GM18867 (cell line): ENCODE results near the gene DHRS1.
"Not testable (repeated sequence)": the region's sequence is repeated elsewhere in the genome, so short reads cannot be mapped to it uniquely, and the experiment has no call there.

Experiments
- ATAC-seq: cut with Tn5 transposase; IDR thresholded peaks from one replicate; pipeline ENCODE4 v1.9.1; 2021; ENCODE audit warnings: mild to moderate bottlenecking, moderate library complexity; ENCODE audit not compliant: unreplicated experiment

The DHRS1 gene

GRCh38 chr14:24329073-24329663, 29.6 kb upstream of the DHRS1 start:
- ATAC-seq: no peak

DNA sequence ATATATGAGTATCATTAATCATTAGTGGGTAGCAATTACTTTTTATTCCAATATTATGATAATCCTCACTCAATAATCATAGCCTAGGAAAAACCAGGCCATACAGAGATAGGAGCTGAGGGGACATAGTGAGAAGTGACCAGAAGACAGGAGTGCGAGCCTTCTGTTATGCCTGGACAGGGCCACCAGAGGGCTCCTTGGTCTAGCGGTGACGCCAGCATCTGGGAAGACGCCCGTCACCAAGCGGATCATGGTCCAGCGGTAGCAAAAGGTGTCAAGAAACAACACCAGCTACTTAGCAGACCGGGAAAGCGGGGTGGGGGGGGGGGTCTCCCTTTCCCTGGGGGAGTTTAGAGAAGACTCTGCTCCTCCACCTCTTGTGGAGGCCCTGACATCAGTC, 28.3 kb upstream of the DHRS1 start:
- ATAC-seq: not testable (repeated sequence)

DNA sequence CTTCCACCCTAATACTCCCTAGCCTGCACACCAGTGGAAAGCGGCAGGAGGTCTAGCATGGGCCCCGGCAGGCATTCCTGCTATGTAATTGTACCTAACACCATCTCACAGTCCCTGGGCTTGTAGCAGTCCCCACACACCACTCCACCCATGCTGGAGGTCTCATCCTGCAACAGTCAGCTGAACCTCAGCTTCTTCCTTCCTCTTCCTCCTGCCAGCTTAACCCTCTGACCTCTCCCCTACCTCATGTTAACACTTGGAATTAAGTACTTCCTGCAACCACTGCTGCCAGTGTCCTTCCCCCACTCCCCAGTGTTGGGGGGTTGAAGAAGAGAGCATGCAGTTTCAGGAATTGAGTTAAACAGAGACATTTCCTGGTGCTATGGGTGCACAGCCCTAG, 27.7 kb upstream of the DHRS1 start:
- no peak for ATAC-seq

GRCh38 chr14:24325963-24326362, 26.4 kb upstream of the DHRS1 start:
- no peak for ATAC-seq

DNA sequence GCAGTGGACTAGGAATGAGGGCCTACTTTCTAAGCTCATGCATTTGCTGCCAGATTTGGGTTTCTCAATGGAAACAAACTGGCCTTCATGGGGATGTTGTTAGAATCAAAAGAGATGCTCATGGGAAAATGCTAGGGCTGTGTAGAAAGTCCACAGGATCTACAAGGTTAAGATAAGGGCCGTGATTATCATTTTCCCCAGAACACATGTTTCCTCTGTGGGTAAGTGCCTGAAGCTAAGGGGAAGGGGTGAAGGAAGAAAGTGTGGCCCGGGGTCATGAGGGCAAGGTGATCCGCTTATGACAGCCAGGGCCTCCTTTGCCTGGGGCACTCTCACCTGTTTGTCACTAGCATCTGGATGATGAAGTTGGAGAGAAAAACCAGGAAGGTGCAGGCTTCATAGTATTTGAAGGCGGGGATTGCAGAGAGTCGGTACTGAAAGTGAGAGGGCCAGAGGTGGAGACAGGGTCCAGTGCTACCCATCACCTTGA, 25.5 kb upstream of the DHRS1 start:
- ATAC-seq: no peak

DNA sequence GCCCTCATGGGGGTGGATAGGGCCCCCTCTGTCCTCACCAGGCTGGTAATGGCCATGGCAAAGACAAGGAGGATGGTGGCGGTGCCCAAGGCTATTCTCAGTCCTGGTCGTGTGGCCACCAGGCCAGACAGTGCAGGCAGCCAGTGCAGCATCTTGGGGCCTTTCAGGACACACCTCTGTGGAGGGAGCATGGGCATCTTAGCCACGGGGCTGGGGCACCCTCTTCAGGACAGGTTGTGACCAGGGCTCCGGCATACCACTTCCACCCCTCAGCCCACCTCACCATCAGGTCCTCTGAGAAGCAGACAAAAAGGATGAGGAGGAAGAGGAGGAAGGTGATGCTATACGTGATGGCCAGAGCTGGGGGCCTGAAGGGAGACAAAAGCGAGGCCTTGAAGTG, 24.4 kb upstream of the DHRS1 start:
- ATAC-seq: no peak

GRCh38 chr14:24323341-24323740, 23.8 kb upstream of the DHRS1 start:
- ATAC-seq: no peak

GRCh38 chr14:24322672-24323071, 23.1 kb upstream of the DHRS1 start:
- no peak for ATAC-seq

DNA sequence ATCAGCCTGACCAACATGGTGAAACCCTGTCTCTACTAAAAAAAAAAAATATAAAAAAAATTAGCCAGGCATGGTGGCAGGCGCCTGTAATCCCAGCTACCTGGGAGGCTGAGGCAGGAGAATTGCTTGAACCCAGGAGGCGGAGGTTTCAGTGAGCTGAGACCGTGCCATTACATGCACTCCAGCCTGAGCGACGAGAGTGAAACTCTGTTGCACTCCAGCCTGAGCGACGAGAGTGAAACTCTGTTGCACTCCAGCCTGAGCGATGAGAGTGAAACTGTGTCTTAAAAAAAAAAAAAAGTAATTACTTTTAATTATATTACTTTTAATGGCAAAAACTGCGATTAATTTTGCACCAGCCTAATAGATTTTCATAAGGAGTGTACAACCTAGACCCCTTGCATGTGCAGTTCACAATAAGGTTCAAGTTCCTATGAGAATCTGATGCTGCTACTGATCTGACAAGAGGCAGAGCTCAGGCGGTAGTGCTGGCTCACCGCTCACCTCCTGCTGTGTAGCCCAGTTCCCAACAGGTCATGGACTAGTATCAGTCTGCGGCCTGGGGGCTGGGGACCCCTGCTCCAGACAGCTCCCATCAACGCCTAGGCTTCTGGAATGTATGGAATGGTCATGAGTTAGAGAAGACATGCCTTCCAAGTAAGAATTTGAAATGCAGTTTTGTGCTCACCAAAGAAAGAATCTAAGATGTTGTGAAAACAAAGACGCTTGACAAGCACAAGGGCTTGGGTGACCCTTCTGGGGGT, 21.8 kb upstream of the DHRS1 start:
- ATAC-seq: no peak

DNA sequence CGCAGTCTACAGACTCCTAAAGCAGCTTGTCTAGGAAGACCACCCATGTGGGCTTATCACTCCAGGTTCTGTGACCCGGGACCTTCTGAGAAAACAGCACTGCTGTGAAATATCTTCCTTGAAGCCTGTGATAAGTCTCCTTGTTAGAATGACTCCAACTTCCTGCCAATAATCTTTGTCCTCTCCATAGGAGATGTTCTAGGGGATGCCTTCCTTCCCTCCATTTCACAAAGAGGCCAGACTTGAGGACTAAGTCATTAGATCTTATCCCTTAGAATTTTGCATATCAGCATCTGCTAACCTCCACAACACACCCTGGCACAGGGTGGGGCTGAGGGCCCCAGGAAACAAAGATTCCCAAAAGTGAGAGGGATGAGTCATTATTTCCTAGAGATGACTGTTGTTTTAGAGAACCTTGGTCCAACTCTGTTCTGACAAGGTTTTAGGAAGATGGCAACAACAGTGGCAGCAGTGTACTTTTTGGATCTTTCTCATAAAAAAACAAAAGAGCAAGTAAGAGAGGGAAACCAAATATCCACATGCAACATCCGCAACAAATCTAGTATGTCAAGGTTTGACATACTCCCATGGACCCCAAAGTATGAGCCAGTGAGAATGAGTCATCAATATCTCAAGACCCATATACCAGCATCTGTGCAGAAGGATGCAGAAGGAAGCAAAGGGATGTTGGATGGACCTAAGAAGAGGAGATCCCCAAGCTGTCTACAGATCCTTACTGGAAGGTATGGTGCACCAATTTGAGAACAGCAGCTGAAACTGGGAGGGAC, 17.8 kb upstream of the DHRS1 start:
- ATAC-seq: no peak

DNA sequence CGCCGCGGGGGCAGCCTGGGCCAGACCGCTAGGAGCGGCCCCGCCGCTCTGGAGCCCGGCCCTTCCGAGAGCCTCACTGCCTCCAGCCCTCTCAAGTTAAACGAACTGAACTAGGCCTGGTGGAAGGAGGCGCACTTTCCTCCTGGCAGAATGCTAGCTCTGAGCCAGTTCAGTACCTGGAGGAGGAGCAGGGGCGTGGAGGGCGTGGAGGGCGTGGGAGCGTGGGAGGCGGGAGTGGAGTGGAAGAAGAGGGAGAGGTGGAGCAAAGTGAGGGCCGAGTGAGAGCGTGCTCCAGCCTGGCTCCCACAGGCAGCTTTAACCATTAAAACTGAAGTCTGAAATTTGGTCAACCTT, 17.0 kb upstream of the DHRS1 start:
- ATAC-seq: no peak

- no peak for ATAC-seq
Measured at GRCh38 chr14:24315807-24316596, 16.4 kb upstream of the DHRS1 start.

- no peak for ATAC-seq
Measured at GRCh38 chr14:24315243-24315806, 15.7 kb upstream of the DHRS1 start.

GRCh38 chr14:24314377-24315193, 15.0 kb upstream of the DHRS1 start:
- no peak for ATAC-seq

GRCh38 chr14:24313913-24314312, 14.3 kb upstream of the DHRS1 start:
- ATAC-seq: no peak

GRCh38 chr14:24312736-24313507, 13.3 kb upstream of the DHRS1 start:
- no peak for ATAC-seq

DNA sequence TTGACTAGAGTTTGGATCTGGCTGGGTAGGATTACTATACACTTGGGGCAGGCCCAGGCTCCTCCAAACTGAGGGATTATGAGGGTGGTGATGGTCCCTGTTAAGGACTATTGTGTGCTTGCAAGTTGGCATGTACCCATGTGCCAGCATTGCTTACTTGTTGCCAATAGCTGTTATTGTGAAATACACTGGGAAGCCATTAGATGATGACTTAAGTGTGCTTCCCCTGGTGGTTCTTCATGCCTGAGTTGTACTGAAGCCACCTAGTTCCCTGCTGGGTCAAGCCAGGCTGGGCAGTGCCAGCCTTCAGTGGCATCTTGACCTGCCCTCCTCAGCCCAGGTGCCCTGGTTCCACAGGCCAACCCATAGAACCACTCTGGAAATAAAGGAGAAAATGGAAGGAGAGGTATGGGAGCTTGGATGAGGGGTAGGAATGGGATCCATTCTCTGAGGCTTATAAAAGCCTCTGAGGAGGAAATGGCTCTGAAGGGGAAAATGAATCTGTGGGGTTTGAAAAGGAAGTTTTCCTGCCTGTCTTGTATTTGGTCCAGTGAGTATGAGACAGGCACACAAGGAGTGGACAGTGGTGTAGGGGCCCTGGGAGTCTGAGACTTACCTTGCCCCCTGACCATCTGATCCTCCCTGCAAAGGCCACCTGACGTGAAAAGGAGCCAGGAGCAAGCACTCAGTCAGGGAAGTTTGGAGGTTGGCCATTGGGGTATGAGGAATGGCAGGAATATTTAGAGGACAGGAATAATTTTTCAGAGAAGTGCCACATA, 12.4 kb upstream of the DHRS1 start:
- ATAC-seq: no peak
